GM23338 (cell line): ENCODE results near the gene KCTD3. TPM values are rescaled to one million over a fixed set of nuclear protein-coding genes. Genes with fewer than 3 reads are reported as not detected.

Experiments
- ATAC-seq: fragments of 200-7000 bp; cut with Tn5 transposase; 3 replicates; pipeline ENCODE4 v1.9.1; 2020
- DNase-seq: peaks from one replicate; pipeline ENCODE4 v3.0.0-alpha.2; 2015; ENCODE audit warnings: low spot score
- H2AFZ ChIP-seq: fragments of 200-600 bp; sonication (generic); 2 replicates; pipeline ENCODE4 v1.8.0; 2016; ENCODE audit warnings: antibody characterized with exemption, mild to moderate bottlenecking, moderate library complexity
- H3F3A ChIP-seq: fragments of 200-600 bp; sonication (generic); replicated peaks from 2 replicates; pipeline ENCODE4 v1.8.0; 2017; ENCODE audit warnings: antibody characterized with exemption, mixed run types, low read depth
- H3K27ac ChIP-seq: fragments of 200-600 bp; sonication (generic); 2 replicates; pipeline ENCODE4 v1.6.1; 2016; ENCODE audit warnings: low read depth
- H3K27me3 ChIP-seq: fragments of 200-600 bp; sonication (generic); 2 replicates; pipeline ENCODE4 v1.8.0; 2016; ENCODE audit warnings: mild to moderate bottlenecking, mixed run types, moderate library complexity; ENCODE audit not compliant: insufficient read depth
- H3K36me3 ChIP-seq: fragments of 200-600 bp; sonication (generic); 2 replicates; pipeline ENCODE4 v1.8.0; 2016; ENCODE audit warnings: mild to moderate bottlenecking; ENCODE audit not compliant: insufficient read depth
- H3K4me1 ChIP-seq: fragments of 200-600 bp; sonication (generic); 2 replicates; pipeline ENCODE4 v1.8.0; 2016; ENCODE audit warnings: mild to moderate bottlenecking, moderate library complexity; ENCODE audit not compliant: insufficient read depth
- H3K4me2 ChIP-seq: fragments of 200-600 bp; sonication (generic); 2 replicates; pipeline ENCODE4 v1.7.1; 2017; ENCODE audit warnings: mixed run types
- H3K4me3 ChIP-seq: fragments of 200-600 bp; sonication (generic); 2 replicates; pipeline ENCODE4 v1.6.1; 2016; ENCODE audit warnings: mixed run types
- H3K79me2 ChIP-seq: fragments of 200-600 bp; sonication (generic); replicated peaks from 2 replicates; pipeline ENCODE4 v1.8.0; 2017; ENCODE audit warnings: mild to moderate bottlenecking; ENCODE audit not compliant: insufficient read depth
- H3K9me2 ChIP-seq: fragments of 200-600 bp; sonication (generic); 2 replicates; pipeline ENCODE4 v1.8.0; 2017; ENCODE audit not compliant: insufficient read depth
- H4K20me1 ChIP-seq: fragments of 200-600 bp; sonication (generic); replicated peaks from 2 replicates; pipeline ENCODE4 v1.8.0; 2017; ENCODE audit warnings: mild to moderate bottlenecking; ENCODE audit not compliant: insufficient read depth
- H3K27ac Mint-ChIP-seq: 2 replicates; pipeline ENCODE4 v1.8.0; 2020; ENCODE audit warnings: inconsistent platforms, mild to moderate bottlenecking, moderate library complexity, mixed read lengths
- H3K27me3 Mint-ChIP-seq: 3 replicates; pipeline ENCODE4 v1.8.0; 2022; ENCODE audit warnings: low read depth, mild to moderate bottlenecking, moderate library complexity, mixed read lengths, inconsistent platforms; ENCODE audit not compliant: insufficient read depth, poor library complexity
- H3K36me3 Mint-ChIP-seq: 3 replicates; pipeline ENCODE4 v1.8.0; 2021; ENCODE audit warnings: low read depth, mild to moderate bottlenecking, inconsistent platforms, moderate library complexity, mixed read lengths
- H3K4me1 Mint-ChIP-seq: 3 replicates; pipeline ENCODE4 v1.8.0; 2020; ENCODE audit warnings: mild to moderate bottlenecking, inconsistent platforms, mixed read lengths
- H3K4me3 Mint-ChIP-seq: 3 replicates; pipeline ENCODE4 v1.8.0; 2021; ENCODE audit warnings: moderate library complexity, mild to moderate bottlenecking, inconsistent platforms, mixed read lengths
- H3K9me3 Mint-ChIP-seq: 3 replicates; pipeline ENCODE4 v1.8.0; 2020; ENCODE audit warnings: moderate library complexity, mild to moderate bottlenecking, inconsistent platforms, mixed read lengths
- CREB1 ChIP-seq: fragments of 250-450 bp; sonication (Bioruptor Pico); IDR thresholded peaks from 2 replicates; pipeline ENCODE4 v1.5.0; 2020; ENCODE audit warnings: low read depth, mild to moderate bottlenecking, moderate library complexity
- EZH2phosphoT487 ChIP-seq: fragments of 200-600 bp; sonication (generic); IDR thresholded peaks from one replicate; pipeline ENCODE4 v1.8.1; 2018; ENCODE audit warnings: antibody characterized with exemption; ENCODE audit not compliant: unreplicated experiment
- NANOG ChIP-seq: IDR thresholded peaks from 2 replicates; pipeline ENCODE4 v1.6.1; 2016; ENCODE audit warnings: antibody characterized with exemption, borderline replicate concordance
- POLR2AphosphoS5 ChIP-seq: IDR thresholded peaks from 2 replicates; pipeline ENCODE4 v1.6.1; 2016; ENCODE audit warnings: antibody characterized with exemption, low read depth
- STAT1 ChIP-seq: IDR thresholded peaks from one replicate; pipeline ENCODE4 v1.6.1; 2016; ENCODE audit warnings: antibody characterized with exemption; ENCODE audit not compliant: unreplicated experiment
- ZNF114 ChIP-seq: fragments of 250-450 bp; sonication (Bioruptor Pico); IDR thresholded peaks from 2 replicates; pipeline ENCODE4 v1.5.0; 2020; ENCODE audit warnings: mild to moderate bottlenecking, moderate library complexity
- ZNF331 ChIP-seq: fragments of 250-450 bp; sonication (Bioruptor Pico); IDR thresholded peaks from 2 replicates; pipeline ENCODE4 v1.5.0; 2020; ENCODE audit warnings: low read depth, mild to moderate bottlenecking, moderate library complexity
- polyA plus RNA-seq: library from polyadenylated mRNA; unstranded; fragments of >200 nt; fragmentation: Nextera tagmentation; extraction: Ambion mirVana; gene quantifications from 2 replicates; pipeline ENCODE4 v1.2.1, GENCODE V29; 2016
- total RNA-seq: library from RNA; depleted of rRNA; stranded (reverse); fragments of >200 nt; shearing (Covaris generic); gene quantifications from 2 replicates; pipeline ENCODE4 v1.2.3, GENCODE V29; 2014
- TF ChIP-seq, protein P1 (sequence below): fragments of 250-450 bp; sonication (Bioruptor Pico); IDR thresholded peaks from 2 replicates; pipeline ENCODE4 v1.5.0; 2020; ENCODE audit warnings: mild to moderate bottlenecking, moderate library complexity
- TF ChIP-seq, protein P2 (sequence below), 2 experiments: fragments of 200-600 bp in 1 of 2; sonication (generic) in 1 of 2; conservative IDR thresholded peaks; 2 replicates each; pipeline versions ENCODE4 v1.5.1 to v1.6.1; 2016 to 2017; ENCODE audit warnings: antibody characterized with exemption in 2 of 2, low read depth in 2 of 2, mild to moderate bottlenecking in 2 of 2, moderate library complexity in 1 of 2

KCTD3 gene
- total and polyA plus RNA-seq, 2 experiments from 2014 or later = 29.4 to 60.3 TPM

DNA sequence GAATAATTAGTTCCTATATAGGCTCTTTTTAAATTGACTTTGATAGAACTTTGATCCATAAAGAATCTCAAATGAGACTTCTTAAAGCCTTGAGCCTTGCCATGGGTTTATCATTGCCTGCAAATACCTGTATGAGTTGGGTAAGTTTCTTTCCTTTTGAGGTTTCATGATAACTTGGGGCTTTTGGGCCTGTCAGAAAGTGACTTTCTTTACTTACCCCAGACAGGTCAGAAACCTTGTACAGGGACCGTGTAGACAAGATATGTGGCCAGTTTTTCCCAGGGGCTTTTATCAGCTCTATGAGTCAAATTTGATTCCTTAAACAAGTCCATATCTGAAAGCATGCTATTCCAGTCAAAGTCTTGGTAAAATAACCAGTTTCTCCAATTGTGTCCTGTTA is 17.3 kb downstream of the KCTD3 start (continued):
- TF ChIP-seq, protein P1, sequence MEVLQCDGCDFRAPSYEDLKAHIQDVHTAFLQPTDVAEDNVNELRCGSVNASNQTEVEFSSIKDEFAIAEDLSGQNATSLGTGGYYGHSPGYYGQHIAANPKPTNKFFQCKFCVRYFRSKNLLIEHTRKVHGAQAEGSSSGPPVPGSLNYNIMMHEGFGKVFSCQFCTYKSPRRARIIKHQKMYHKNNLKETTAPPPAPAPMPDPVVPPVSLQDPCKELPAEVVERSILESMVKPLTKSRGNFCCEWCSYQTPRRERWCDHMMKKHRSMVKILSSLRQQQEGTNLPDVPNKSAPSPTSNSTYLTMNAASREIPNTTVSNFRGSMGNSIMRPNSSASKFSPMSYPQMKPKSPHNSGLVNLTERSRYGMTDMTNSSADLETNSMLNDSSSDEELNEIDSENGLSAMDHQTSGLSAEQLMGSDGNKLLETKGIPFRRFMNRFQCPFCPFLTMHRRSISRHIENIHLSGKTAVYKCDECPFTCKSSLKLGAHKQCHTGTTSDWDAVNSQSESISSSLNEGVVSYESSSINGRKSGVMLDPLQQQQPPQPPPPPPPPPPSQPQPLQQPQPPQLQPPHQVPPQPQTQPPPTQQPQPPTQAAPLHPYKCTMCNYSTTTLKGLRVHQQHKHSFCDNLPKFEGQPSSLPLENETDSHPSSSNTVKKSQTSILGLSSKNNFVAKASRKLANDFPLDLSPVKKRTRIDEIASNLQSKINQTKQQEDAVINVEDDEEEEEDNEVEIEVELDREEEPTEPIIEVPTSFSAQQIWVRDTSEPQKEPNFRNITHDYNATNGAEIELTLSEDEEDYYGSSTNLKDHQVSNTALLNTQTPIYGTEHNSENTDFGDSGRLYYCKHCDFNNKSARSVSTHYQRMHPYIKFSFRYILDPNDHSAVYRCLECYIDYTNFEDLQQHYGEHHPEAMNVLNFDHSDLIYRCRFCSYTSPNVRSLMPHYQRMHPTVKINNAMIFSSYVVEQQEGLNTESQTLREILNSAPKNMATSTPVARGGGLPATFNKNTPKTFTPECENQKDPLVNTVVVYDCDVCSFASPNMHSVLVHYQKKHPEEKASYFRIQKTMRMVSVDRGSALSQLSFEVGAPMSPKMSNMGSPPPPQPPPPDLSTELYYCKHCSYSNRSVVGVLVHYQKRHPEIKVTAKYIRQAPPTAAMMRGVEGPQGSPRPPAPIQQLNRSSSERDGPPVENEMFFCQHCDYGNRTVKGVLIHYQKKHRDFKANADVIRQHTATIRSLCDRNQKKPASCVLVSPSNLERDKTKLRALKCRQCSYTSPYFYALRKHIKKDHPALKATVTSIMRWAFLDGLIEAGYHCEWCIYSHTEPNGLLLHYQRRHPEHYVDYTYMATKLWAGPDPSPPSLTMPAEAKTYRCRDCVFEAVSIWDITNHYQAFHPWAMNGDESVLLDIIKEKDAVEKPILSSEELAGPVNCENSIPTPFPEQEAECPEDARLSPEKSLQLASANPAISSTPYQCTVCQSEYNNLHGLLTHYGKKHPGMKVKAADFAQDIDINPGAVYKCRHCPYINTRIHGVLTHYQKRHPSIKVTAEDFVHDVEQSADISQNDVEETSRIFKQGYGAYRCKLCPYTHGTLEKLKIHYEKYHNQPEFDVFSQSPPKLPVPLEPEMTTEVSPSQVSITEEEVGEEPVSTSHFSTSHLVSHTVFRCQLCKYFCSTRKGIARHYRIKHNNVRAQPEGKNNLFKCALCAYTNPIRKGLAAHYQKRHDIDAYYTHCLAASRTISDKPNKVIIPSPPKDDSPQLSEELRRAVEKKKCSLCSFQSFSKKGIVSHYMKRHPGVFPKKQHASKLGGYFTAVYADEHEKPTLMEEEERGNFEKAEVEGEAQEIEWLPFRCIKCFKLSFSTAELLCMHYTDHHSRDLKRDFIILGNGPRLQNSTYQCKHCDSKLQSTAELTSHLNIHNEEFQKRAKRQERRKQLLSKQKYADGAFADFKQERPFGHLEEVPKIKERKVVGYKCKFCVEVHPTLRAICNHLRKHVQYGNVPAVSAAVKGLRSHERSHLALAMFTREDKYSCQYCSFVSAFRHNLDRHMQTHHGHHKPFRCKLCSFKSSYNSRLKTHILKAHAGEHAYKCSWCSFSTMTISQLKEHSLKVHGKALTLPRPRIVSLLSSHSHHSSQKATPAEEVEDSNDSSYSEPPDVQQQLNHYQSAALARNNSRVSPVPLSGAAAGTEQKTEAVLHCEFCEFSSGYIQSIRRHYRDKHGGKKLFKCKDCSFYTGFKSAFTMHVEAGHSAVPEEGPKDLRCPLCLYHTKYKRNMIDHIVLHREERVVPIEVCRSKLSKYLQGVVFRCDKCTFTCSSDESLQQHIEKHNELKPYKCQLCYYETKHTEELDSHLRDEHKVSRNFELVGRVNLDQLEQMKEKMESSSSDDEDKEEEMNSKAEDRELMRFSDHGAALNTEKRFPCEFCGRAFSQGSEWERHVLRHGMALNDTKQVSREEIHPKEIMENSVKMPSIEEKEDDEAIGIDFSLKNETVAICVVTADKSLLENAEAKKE (CRISPR knock-in tag) = no peak
- no peak for TF ChIP-seq EZH2phosphoT487
- no peak for TF ChIP-seq ZNF331 (CRISPR knock-in tag)
- no peak for TF ChIP-seq POLR2AphosphoS5
- TF ChIP-seq CREB1 (CRISPR knock-in tag) = no peak

DNA sequence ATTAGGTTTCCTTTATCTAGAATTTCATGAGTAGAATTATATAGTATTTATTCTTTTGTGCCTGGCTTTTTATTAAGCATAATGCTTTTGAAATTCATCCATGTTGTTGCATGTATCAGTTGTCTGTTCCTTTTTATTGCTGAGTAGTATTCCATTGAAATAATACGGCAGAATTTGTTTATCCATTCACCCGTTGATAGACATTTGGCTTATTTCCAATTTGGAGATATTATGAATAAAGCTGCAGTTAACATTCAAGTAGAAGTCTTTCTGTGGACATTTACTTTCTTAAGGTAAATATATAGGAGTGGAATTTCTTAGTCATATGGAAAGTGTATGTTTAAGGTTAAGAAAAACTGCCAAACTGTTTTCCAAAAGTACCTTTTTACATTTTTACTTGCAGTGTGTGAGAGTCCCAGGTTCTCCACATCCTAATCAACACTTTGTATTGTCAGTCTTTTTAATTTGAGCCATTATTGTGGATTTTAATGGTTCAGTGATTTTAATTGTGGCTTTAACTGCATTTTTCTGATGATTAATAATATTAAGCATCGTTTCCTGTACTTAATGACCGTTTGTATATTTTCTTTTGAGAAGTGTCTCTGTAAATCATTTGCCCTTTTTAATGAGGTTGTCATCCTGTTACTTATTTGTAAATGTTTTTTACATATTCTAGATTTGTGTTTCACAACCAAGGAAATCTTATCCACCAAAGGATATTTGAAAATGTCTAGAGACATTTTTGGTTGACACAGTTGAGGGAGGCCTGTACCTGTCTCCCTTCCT is 22.7 kb downstream of the KCTD3 start:
- no peaks in the 10 kb centered on the region for H3F3A ChIP-seq
- Mint-ChIP-seq H3K27ac (no peak overlapping the region), H3K4me3 (no peak overlapping the region), H3K36me3 (peaks cover 24% of the 10 kb centered on the region), H3K4me1 (peaks cover 8% of the 10 kb centered on the region; the same call in 2 of the 3 replicates), H3K27me3 (peaks cover 2% of the 10 kb centered on the region), H3K9me3 (peaks cover 4% of the 10 kb centered on the region)
- H3K4me1 ChIP-seq = no peaks in the 10 kb centered on the region
- no peak overlapping the region for H2AFZ ChIP-seq
- no peaks in the 10 kb centered on the region for H3K9me2 ChIP-seq
- H3K36me3 ChIP-seq = peaks cover 15% of the 10 kb centered on the region; the same call in 1 of the 2 replicates
- H3K27me3 ChIP-seq = no peaks in the 10 kb centered on the region
- peaks cover 19% of the 10 kb centered on the region for H3K79me2 ChIP-seq
- DNase-seq (no peak), ATAC-seq (no peak)
- no peak for TF ChIP-seq STAT1
- TF ChIP-seq EZH2phosphoT487 = no peak
- TF ChIP-seq ZNF114 (CRISPR knock-in tag) = no peak
- TF ChIP-seq POLR2AphosphoS5 = no peak
- no peak for TF ChIP-seq ZNF331 (CRISPR knock-in tag)
- TF ChIP-seq, protein P2, sequence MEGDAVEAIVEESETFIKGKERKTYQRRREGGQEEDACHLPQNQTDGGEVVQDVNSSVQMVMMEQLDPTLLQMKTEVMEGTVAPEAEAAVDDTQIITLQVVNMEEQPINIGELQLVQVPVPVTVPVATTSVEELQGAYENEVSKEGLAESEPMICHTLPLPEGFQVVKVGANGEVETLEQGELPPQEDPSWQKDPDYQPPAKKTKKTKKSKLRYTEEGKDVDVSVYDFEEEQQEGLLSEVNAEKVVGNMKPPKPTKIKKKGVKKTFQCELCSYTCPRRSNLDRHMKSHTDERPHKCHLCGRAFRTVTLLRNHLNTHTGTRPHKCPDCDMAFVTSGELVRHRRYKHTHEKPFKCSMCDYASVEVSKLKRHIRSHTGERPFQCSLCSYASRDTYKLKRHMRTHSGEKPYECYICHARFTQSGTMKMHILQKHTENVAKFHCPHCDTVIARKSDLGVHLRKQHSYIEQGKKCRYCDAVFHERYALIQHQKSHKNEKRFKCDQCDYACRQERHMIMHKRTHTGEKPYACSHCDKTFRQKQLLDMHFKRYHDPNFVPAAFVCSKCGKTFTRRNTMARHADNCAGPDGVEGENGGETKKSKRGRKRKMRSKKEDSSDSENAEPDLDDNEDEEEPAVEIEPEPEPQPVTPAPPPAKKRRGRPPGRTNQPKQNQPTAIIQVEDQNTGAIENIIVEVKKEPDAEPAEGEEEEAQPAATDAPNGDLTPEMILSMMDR (conservative IDR thresholded peaks at IDR 0.05; ENCODE audit: low read depth in 2 of 2) = no peak
- no peak for TF ChIP-seq NANOG
- H3K4me2 ChIP-seq = no peak overlapping the region
- H3K27ac ChIP-seq = no peak overlapping the region
- no peak overlapping the region for H3K4me3 ChIP-seq
- peaks cover 7% of the 10 kb centered on the region for H4K20me1 ChIP-seq
